ENCODE measurements around the gene SLC30A5.
A peak's percentile ranks its signal among the peaks of the same experiment; 100 is the strongest.
"Not testable (repeated sequence)": the region's sequence is repeated elsewhere in the genome, so short reads cannot be mapped to it uniquely, and the experiment has no call there.

Gene SLC30A5

DNA sequence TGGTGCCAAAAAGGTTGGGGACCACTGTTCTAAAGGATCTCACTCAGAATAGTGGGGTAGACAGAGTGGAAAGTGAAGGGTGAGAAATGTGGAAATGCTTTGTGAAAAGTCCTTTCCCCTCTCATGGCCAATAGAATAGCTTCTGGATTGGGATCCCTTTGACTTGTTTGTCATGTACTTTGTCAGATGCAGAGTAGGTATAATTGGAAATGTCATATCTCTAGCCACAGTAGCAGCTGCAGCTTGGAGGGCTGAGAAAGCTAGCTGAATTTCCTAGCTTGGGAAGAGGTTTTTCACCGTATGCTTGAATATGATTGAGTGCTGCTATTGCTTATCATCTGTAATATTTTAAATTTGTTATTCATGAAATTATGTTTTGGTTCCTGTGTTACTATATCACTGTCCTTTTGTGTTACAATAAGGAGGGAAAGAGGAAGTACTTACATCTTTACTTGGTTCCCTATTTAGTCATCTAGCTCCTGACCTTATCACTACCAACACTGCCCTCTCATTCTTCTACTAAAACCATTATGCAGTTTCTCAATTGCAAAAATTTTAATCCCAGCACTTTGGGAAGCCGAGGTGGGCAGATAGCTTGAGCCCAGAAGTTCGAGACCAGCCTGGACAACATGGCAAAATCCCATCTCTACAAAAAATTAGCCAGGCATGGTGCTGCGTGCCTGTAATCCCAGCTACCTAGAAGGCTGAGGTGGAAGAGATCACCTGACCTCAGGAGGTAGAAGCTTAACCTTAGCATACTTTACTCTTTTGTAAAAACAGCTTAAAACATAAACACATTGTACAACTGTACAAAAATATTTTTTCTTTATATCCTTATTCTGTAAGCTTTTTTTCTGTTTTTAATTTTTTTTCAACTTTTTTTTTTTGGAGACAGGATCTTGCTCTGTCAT lies 12.4 kb downstream of the SLC30A5 start:
- no peak for DNase-seq

DNA sequence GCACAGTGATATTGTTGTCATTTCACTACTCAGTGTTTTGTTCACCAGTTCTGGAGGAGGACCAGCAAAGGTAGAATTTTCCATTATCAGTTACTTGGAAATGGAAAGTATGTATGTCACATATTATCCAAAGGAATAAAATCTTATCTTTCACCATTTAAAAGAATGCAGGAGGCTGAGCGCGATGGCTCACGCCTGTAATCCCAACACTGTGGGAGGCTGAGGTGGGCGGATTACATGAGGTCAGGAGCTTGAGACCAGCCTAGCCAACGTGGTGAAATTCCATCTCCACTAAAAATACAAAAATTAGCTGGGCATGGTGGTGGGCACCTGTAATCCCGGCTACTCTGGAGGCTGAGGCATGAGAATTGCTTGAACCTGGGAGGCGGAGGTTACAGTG lies 14.6 kb downstream of the SLC30A5 start:
- DNase-seq, result not testable (repeated sequence)

DNA sequence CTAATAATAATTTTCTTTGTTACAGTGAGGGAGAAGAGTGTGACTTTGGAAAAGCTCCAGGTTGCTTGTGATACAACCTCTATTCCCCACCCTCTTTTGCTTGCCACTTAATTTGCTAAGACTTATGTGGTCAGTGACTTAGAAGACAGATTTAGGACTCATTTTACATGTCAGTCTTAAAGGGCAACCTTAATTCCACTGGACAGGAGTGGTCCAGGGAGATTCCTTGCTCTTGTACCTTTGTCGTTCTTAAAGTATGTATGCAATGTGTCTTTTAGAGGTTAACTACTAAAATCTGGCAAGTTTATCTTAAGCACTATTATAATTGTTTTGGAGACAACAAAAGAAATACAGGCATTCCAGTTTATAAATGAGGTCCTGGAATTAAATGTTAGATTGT lies 20.0 kb downstream of the SLC30A5 start:
- DNase-seq, result no peak

DNA sequence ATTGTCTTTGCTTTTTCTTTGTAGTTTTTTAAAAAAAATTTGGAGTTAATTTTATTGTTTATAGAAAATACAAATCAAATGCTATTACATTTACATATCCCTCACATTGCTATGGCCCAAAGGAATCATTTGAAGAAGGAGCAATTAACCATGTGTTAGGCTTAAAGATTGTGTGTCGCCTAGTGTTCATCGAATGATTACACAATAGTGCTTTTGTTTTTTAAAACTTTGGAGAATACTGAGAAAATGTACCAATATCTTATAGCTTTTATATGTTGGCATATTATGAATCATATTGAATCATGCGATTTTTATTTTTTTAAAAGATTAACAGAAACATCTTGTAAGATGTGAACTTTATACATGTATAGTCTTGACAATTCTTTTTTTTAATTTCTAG lies 21.7 kb downstream of the SLC30A5 start:
- no peak for DNase-seq

DNA sequence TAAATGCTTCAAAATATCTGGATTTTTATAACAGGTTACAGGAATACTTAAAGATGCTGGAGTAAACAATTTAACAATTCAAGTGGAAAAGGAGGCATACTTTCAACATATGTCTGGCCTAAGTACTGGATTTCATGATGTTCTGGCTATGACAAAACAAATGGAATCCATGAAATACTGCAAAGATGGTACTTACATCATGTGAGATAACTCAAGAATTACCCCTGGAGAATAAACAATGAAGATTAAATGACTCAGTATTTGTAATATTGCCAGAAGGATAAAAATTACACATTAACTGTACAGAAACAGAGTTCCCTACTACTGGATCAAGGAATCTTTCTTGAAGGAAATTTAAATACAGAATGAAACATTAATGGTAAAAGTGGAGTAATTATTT lies 35.6 kb downstream of the SLC30A5 start:
- DNase-seq, result no peak

DNA sequence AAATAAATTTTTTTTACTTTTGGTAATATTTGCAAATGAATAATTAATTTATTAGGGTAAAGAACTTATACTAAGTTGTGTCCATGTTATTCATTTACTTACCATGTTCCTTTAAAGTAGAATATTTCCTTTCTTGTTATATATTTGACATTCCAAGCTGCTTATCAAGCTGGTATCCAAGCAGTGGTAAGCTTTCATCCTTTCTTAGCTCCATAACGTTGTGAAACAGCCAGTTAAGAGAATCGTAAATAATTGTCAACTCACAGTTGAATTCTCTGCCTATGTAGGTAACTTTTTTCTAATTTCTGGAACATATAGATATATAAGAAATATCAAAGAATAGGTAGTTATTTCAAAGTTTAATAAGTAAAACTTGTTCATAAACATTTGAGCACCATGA lies 36.4 kb downstream of the SLC30A5 start:
- DNase-seq, result no peak

DNA sequence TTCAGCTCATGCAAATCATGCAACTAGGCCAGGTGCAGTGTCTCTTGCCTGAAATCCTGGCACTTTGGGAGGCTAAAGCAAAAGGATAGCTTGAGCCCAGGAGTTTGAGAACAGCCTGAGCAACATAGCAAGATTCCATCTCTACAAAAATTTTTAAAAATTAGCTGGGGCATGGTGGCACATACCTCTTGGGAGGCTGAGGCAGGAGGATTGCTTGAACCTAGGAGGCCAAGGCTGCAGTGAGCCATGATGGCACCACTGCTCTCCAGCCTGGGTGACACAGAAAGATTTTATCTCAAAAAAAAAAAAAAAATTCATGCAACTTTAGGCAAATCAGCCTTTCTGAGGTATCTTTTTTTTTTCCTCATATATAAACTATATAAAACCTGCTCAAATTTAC lies 37.5 kb downstream of the SLC30A5 start:
- no peak for DNase-seq

DNA sequence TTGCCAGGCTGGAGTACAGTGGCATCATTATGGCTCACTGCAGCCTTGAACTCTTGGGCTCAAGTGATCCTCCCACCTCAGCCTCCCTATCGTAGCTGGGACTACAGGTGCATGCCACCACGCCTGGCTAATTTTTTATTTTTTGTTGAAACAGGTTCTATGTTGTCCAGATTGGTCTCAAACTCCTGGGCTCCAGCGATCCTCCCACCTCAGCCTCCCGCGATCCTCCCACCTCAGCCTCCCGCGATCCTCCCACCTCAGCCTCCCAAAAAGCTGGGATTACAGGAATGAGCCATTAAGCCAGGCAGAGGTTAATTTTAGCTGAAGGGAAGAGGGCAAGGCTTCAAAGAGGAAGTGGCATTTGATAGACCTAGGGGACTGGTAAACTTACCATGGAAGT lies 40.3 kb downstream of the SLC30A5 start:
- no peak for DNase-seq

DNA sequence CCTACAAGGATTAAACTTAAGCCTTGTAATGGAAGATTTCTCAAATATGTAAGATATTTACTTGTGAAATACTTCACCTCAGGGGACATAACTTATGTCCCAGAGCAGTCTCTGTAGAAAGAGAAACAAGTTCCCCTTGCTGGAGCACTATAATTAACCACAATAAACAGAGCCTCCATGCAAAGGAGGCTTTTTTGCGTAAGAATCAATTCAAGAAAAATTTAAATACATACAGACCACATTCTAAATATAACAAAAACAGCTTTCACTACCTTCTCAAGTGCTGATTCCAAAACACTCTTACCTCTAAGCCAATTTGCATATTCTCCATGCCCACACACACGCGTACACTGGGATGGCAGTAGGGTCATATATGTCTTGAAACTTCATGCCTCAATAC lies 42.5 kb downstream of the SLC30A5 start:
- DNase-seq, result no peak

DNA sequence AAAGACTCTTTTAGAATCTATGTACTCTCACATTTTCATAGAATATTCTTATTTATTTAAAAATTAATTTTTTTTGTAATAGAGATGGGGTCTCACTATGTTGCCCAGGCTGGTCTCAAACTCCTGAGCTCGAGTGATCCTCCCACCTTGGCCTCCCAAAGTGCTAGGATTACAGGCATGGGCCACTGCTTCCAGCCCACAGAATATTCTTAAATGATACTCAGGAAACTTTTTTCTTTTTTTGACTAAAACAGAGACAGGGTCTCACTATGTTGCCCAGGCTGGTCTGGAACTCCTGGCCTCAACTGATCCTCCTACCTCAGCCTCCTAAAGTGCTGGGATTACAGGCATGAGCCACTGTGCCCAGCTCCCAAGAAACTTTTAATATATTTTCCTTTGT lies 43.4 kb downstream of the SLC30A5 start:
- DNase-seq, result not testable (repeated sequence)

DNA sequence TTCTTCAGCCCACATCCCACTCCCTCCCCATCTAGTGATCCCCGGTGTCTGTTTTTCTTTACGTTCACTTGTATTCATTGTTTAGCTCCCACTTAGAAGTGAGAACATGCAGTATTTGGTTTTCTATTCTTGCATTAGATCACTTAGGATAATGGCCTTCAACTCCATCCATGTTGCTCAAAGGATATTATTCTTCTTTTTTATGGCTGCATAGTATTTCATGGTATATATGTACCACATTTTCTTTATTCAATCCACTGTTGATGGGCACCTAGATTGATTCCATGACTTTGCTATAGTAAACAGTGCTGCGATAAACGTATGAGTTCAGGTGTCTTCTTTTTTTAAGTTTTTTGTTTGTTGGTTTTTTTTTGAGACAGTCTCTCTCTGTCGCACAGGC lies 44.0 kb downstream of the SLC30A5 start:
- no peak for DNase-seq

DNA sequence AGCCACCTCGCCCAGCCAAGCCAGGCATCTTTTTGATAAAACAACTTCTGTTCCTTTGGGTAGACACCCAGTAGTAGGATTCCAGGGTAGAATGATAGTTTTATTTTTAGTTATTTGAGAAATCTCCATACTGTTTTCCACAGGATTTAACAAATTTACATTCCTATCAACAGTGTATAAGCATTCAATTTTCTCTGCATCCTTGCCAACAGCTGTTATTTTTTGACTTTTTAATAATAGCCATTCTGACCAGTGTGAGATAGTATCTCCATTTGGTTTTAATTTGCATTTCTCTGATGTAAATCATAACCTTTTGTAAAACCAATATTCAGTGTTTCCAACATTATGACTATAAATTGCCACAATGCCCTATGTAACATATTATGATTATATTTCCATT lies 45.0 kb downstream of the SLC30A5 start:
- no peak for DNase-seq

DNA sequence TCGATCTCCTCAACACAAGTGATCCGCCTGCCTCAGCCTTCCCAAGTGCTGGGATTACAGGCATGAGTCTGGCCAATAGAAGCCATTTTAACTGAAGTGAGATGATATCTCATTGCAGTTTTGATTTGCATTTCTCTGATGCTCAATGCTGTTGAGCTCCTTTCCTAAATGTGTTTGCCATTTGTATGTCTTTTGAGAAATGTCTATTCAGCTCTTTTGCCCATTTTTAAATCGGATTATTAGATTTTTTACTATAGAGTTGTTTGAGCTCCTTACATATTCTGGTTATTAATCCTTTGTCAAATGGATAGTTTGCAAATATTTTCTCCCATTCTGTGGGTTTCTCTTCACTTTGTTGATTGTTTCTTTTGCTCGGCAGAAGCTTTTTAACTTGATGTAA lies 46.4 kb downstream of the SLC30A5 start:
- not testable (repeated sequence) for DNase-seq

DNA sequence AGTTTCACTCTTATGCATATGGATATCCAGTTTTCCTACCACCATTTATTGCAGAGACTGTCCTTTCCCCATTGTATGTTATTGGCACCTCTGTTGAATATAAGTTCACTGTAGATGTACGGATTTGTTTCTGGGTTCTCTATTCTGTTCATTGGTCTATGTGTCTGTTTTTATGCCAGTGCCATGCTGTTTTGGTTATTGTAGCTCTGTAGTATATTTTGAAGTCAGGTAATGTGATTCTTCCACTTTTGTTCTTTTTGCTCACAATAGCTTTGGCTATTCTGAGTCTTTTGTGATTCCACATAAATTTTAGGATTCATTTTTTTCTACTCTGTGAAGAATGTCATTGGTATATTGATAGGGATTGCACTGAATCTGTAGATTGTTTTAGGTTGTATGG lies 47.0 kb downstream of the SLC30A5 start:
- DNase-seq, result no peak

DNA sequence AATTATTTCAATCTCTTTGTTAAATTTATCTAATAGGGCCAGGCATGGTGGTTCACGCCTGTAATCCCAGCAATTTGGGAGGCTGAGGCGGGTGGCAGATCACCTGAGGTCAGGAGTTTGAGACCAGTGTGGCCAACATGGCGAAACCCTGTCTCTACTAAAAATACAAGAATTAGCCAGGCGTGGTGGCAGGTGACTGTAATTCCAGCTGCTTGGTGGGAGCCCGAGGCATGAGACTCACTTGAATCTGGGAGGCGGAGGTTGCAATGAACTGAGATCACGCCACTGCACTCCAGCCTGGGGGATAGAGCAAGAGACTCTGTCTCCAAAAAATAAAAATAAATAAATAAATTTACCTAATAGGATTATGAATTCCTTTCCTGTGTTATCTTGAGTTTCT lies 54.8 kb downstream of the SLC30A5 start:
- DNase-seq, result not testable (repeated sequence)

DNA sequence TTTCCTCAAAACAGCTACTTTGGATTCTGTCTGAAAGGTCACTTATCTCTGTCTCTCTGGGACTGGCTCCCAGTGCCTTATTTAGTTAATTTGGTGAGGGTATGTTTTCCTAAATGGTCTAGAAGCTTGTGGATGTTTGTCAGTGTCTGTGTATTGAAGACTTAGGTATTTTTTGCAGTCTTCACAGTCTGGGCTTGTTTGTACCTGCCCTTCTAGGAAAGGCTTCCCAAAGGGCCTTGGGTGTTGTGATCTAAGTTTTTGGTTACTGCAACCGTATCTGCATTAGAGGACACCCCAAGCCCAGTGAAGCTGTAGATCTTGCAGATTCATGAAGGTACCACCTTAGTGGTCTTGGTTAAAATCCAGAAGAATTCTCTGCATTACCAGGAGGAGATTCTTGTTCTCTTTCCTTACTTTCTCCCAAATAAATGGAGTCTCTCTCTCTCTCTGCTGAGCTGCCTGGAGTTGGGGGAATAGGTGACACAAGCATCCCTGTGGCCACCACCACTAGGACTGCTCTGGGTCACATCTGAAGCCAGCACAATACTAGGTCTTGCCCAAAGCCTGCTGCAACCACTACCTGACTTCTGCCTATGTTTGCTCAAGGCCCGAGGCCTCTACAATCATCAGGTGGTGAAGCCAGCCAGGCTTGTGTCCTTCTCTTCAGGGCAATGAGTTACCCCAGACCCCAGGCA lies 55.3 kb downstream of the SLC30A5 start:
- no peak for DNase-seq

DNA sequence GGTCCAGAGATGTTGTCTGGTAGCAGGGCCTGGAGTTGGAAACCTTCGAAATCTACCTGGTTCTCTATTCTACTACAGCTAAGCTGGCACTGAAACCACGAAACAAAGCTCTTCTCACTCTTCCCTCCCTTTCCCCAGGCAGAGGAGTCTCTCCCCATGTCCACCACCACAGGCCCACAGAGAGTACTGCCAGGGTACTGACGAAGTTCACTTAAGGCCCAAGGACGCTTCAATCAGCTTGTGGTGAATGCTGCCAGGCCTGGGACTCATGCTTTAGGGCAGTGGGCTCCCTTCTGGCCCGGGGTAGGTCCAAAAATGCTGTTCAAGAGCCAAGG lies 55.8 kb downstream of the SLC30A5 start:
- DNase-seq, result no peak

DNA sequence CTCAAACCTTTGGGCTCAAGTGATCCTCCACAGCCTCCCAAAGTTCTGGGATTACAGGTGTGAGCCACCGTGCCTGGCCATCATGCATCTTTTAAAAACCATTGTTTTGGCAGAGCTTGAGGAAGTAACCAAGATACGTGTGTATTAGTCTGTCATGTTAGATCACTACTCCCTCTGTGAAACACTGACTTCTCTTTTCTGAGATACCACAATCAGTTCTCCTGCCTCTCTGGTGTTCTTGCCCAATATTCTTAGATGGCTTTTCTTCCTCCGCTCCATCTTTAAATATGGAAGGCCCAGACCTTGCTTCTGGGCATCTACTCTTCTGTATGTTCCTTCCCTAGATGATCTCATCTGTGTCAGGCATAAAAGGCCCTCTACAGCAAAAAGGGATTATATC lies 58.9 kb downstream of the SLC30A5 start:
- DNase-seq, result no peak

DNA sequence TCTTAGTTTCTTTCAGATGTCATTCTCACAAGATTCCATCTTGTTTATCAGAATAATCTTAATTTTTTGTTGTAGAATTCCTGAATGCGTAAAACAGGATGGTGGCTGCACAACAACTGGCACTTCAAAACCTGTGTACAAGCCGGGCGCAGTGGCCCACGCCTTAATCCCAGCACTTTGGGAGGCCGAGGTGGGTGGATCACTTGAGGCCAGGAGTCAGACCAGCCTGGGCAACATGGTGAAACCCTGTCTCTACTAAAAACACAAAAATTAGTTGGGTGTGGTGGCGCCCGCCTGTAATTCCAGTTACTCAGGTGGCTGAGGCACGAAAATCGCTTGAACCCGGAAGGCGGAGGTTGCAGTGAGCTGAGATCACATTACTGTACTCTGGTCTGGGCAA lies 62.6 kb downstream of the SLC30A5 start:
- DNase-seq, result no peak

DNA sequence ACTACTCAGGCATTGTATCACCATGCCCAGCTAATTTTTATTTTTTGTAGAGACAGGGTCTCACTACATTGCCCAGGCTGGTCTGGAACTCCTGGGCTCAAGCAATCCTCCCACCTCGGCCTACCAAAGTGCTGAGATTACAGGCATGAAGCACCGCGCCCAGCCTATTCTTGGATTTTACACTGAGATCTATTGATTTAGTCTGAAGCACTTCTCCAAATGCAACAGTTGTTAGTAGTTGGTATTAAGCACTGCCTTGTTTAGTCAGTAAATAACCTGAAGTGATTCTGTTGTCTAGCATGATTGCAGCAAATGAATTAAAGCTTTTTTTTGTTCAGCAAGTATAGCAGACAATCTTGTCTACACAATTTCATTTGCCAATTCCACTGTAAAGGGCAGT lies 64.2 kb downstream of the SLC30A5 start:
- no peak for DNase-seq

DNA sequence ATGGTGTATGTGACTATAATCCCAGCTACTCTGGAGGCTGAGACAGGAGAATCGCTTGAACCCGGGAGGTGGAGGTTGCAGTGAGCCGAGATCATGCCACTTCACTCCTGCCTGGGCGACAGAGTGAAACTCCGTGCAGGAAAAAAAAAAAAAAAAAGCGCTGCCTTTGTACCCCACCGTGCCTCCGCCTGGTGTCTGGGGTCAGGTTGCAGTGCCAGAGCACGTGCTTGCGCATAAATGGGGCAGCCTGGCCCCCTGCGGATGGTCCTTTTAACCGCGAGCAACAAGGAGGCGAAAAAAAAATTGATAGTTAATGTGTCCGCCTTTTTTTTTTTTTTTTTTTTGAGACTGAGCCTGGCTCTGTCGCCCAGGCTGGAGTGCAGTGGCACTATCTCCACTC lies 66.8 kb downstream of the SLC30A5 start:
- DNase-seq, result no peak

DNA sequence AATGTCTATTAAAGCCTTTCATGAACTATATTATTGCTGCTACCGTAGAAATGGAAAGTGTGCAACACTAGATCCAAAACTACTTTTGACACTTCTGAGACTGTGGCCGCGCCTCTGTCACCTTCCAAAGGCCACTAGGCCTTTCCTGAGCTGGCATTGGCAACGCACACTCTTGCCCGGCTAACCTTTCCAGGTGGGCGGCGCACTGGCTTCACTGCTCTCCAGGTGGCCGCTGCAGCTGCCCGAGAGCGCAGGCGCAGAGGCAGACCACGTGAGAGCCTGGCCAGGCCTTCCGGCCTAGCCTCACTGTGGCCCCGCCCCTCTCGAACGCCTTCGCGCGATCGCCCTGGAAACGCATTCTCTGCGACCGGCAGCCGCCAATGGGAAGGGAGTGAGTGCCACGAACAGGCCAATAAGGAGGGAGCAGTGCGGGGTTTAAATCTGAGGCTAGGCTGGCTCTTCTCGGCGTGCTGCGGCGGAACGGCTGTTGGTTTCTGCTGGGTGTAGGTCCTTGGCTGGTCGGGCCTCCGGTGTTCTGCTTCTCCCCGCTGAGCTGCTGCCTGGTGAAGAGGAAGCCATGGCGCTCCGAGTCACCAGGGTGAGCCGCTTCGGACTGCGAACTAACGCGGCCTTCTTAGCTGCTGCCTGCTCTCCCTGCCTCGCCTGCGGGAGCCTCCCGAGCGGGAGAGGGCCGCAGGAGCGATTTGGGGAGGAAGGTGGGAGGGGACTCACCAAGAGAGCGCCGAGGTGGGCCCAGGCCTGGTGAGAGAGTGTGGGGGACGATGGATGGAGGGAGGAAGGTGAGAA lies 73.1 kb downstream of the SLC30A5 start, which contains the start of gene CCNB1:
TSS of gene CCNB1 (plus strand) at position 465 of the 807 bp plus-strand sequence. CDS start at position 578, 113 bp downstream.
- DNase-seq, result peak; percentile 98

DNA sequence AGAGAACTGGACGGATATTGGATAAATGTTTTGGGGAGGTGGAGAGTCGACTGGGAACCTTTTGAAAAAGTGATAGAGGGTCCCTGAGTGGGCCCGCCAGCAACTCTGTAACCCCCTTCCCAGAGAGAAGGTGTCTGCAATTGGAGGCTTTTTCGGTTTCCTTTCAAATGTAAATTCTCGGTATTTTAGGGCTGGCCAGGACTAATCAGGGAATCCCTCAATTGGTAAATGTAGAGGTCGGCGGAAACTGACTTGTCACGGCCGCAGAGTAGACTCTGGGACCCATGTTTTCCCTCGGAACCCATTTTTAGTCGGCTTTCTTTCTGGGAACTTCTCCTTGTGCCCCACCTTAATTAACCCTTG lies 73.7 kb downstream of the SLC30A5 start:
- DNase-seq, result no peak

DNA sequence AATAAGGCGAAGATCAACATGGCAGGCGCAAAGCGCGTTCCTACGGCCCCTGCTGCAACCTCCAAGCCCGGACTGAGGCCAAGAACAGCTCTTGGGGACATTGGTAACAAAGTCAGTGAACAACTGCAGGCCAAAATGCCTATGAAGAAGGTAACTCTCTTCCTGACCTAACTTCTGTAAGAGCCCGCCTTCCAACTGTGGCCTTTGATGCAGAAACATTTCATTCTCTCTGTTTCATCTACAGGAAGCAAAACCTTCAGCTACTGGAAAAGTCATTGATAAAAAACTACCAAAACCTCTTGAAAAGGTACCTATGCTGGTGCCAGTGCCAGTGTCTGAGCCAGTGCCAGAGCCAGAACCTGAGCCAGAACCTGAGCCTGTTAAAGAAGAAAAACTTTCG lies 74.1 kb downstream of the SLC30A5 start:
- DNase-seq, result no peak
